Measurements from ENCODE around the gene ZNF79.

ZNF79 gene

GRCh38 chr9:127423934-127424675 lies at the start of gene ZNF79:
TSS of gene ZNF79 (plus strand) at chr9:127424382. CDS start at chr9:127424788, 406 bp downstream.
- DNase-seq (ENCODE audit: low spot score), result peak; percentile 89

GRCh38 chr9:127380479-127380878 lies 43.7 kb upstream of the ZNF79 start:
- no peak for DNase-seq (ENCODE audit: low spot score)

- no peak for DNase-seq (ENCODE audit: low spot score)
Measured at GRCh38 chr9:127382541-127382940, 41.6 kb upstream of the ZNF79 start.

GRCh38 chr9:127384016-127384730 lies 40.0 kb upstream of the ZNF79 start:
- DNase-seq (ENCODE audit: low spot score), result no peak

- no peak for DNase-seq (ENCODE audit: low spot score)
Measured at GRCh38 chr9:127384901-127385300, 39.3 kb upstream of the ZNF79 start.

- DNase-seq (ENCODE audit: low spot score), result no peak
Measured at GRCh38 chr9:127386249-127386648, 37.9 kb upstream of the ZNF79 start.

GRCh38 chr9:127386981-127387380 lies 37.2 kb upstream of the ZNF79 start:
- DNase-seq (ENCODE audit: low spot score), result no peak

- peak; percentile 90 for DNase-seq (ENCODE audit: low spot score)
Measured at GRCh38 chr9:127388037-127388855, 35.9 kb upstream of the ZNF79 start.

- DNase-seq (ENCODE audit: low spot score), result no peak
Measured at GRCh38 chr9:127388856-127389238, 35.3 kb upstream of the ZNF79 start.

- no peak for DNase-seq (ENCODE audit: low spot score)
Measured at GRCh38 chr9:127389381-127390247, 34.6 kb upstream of the ZNF79 start.

GRCh38 chr9:127390248-127390545 lies 34.0 kb upstream of the ZNF79 start:
- no peak for DNase-seq (ENCODE audit: low spot score)

GRCh38 chr9:127390563-127390962 lies 33.6 kb upstream of the ZNF79 start:
- DNase-seq (ENCODE audit: low spot score), result no peak

GRCh38 chr9:127392166-127392565 lies 32.0 kb upstream of the ZNF79 start:
- no peak for DNase-seq (ENCODE audit: low spot score)

GRCh38 chr9:127392976-127393375 lies 31.2 kb upstream of the ZNF79 start:
- DNase-seq (ENCODE audit: low spot score), result no peak

- no peak for DNase-seq (ENCODE audit: low spot score)
Measured at GRCh38 chr9:127393645-127394044, 30.5 kb upstream of the ZNF79 start.

GRCh38 chr9:127395497-127396252 lies 28.5 kb upstream of the ZNF79 start:
- no peak for DNase-seq (ENCODE audit: low spot score)

GRCh38 chr9:127396253-127396807 lies 27.9 kb upstream of the ZNF79 start:
- DNase-seq (ENCODE audit: low spot score), result no peak

- peak; percentile 96 for DNase-seq (ENCODE audit: low spot score)
Measured at GRCh38 chr9:127396808-127397645, 27.2 kb upstream of the ZNF79 start, which contains the start of gene SLC2A8. TSS of gene SLC2A8 (plus strand) at chr9:127397169. CDS start at chr9:127397231, 62 bp downstream.

- peak; percentile 20 for DNase-seq (ENCODE audit: low spot score)
Measured at GRCh38 chr9:127397646-127398274, 26.4 kb upstream of the ZNF79 start.
